ENCODE results near the gene SMARCA4. TPM values are rescaled to one million over a fixed set of nuclear protein-coding genes. Genes with fewer than 3 reads are reported as not detected.

SMARCA4 gene
- total RNA-seq, 1 experiment from 2014 or later: 261 TPM

DNA sequence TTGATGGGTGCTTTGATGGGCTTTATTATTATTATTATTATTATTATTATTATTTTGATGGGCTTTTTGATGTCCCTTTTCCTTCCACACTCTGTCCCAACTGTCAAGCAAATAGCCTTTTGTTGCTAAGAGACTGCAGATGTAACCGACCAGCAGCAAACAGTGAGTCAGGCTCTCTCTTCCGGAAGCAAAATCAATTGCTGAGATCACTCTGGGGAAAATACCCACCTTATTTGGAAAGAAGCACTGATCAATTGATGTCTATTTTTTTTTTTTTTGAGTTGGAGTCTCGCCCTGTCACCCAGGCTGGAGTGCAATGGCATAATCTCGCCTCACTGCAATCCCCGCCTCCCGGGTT lies 131.3 kb downstream of the SMARCA4 start:
- Histone ChIP-seq H3K18ac (ENCODE audit: insufficient read length, low read depth, low read length) (no peak overlapping the region), H4K5ac (ENCODE audit: insufficient read length, low read depth, low read length) (no peak overlapping the region), H2AK5ac (ENCODE audit: insufficient read length, low read length) (no peak overlapping the region), H2BK120ac (ENCODE audit: low read depth, low read length, poor library complexity, severe bottlenecking) (no peak overlapping the region), H3K4me1 (ENCODE audit: insufficient read depth, low read length) (peaks cover 7% of the 10 kb centered on the region; the same call in 1 of the 2 replicates), H3K27me3 (ENCODE audit: insufficient read depth, low read length) (no peaks in the 10 kb centered on the region), H3T11ph (ENCODE audit: low read length) (no peak overlapping the region), H2BK15ac (ENCODE audit: low read depth, low read length) (no peak overlapping the region), H3K4me2 (ENCODE audit: insufficient read depth, insufficient read length, low read length) (peak overlapping the region; percentile 99), H2BK5ac (ENCODE audit: insufficient read length, low read length) (no peak overlapping the region), H3K9me3 (ENCODE audit: control insufficient read depth, low read depth, low read length) (no peaks in the 10 kb centered on the region), H3K14ac (ENCODE audit: insufficient read depth, low read length) (no peak overlapping the region), H4K20me1 (ENCODE audit: control insufficient read depth, insufficient read depth, insufficient read length) (peaks cover 5% of the 10 kb centered on the region), H2AFZ (ENCODE audit: low read length) (no peak overlapping the region), H3K9ac (ENCODE audit: extremely low read depth, insufficient read length, low read length) (no peak overlapping the region), H4K91ac (ENCODE audit: insufficient read length, low read depth, low read length) (no peak overlapping the region), H3K23ac (ENCODE audit: insufficient read length, low read depth, low read length) (no peak overlapping the region), H3K79me1 (ENCODE audit: insufficient read depth, low read depth, low read length, poor library complexity, severe bottlenecking) (peaks cover 2% of the 10 kb centered on the region), H2BK12ac (ENCODE audit: insufficient read length, low read depth, low read length) (no peak overlapping the region), H3K23me2 (ENCODE audit: insufficient read length, low read depth, low read length, poor library complexity, severe bottlenecking) (peaks cover 13% of the 10 kb centered on the region), H4K8ac (replicated peaks; ENCODE audit: insufficient read length, low read depth, low read length) (no peak overlapping the region), H3K27ac (ENCODE audit: insufficient read length, low read depth, low read length) (no peak overlapping the region), H3K56ac (ENCODE audit: insufficient read length, low read depth, low read length) (no peak overlapping the region), H3K4ac (ENCODE audit: low read depth, low read length) (no peak overlapping the region), H3K79me2 (ENCODE audit: insufficient read depth, low read length) (peaks cover 58% of the 10 kb centered on the region), H2BK20ac (ENCODE audit: low read depth, low read length, poor library complexity, severe bottlenecking) (no peak overlapping the region)
- no CpG with 5 or more reads among the region's 6 CpGs for WGBS (ENCODE audit: extremely low coverage, insufficient read length, low lambda C conversion rate)
- Mint-ChIP-seq H3K4me1 (peaks cover 32 to 44% of the 10 kb centered on the region in 2 experiments), H3K9me3 (0 out of 5 replicates have a peak, but pooled peaks cover 0 to 4% of the 10 kb centered on the region in 2 experiments), H3K4me3 (peak overlapping the region; percentile 72 to 89; a peak in 4 of 5 replicates), H3K27me3 (ENCODE audit: low read depth) (no peaks in the 10 kb centered on the region), H3K36me3 (ENCODE audit: insufficient read depth in 1 of 3, low read depth in 3 of 3) (peaks cover 43 to 56% (median 52%) of the 10 kb centered on the region in 3 experiments), H3K27ac (peak overlapping the region in 1 of 3 experiments; percentile 93; a peak in 2 of 7 replicates)
- DNase-seq: no peak
- TF ChIP-seq, protein P1, sequence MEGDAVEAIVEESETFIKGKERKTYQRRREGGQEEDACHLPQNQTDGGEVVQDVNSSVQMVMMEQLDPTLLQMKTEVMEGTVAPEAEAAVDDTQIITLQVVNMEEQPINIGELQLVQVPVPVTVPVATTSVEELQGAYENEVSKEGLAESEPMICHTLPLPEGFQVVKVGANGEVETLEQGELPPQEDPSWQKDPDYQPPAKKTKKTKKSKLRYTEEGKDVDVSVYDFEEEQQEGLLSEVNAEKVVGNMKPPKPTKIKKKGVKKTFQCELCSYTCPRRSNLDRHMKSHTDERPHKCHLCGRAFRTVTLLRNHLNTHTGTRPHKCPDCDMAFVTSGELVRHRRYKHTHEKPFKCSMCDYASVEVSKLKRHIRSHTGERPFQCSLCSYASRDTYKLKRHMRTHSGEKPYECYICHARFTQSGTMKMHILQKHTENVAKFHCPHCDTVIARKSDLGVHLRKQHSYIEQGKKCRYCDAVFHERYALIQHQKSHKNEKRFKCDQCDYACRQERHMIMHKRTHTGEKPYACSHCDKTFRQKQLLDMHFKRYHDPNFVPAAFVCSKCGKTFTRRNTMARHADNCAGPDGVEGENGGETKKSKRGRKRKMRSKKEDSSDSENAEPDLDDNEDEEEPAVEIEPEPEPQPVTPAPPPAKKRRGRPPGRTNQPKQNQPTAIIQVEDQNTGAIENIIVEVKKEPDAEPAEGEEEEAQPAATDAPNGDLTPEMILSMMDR (conservative IDR thresholded peaks at IDR 0.05): no peak
